AG04450 (cell line): ENCODE measurements around the gene NOL4L. TPM values are rescaled to one million over a fixed set of nuclear protein-coding genes. Genes with fewer than 3 reads are reported as not detected.
A peak's percentile ranks its signal among the peaks of the same experiment; 100 is the strongest.

ENCODE experiments used
- CTCF ChIA-PET: fragments of 300-600, 350-600 bp; formaldehyde crosslinking; extraction: SDS; loops from one replicate; lab custom pipeline; 2022; ENCODE audit warnings: antibody characterized with exemption, inconsistent platforms; lab: Charles Lee
- POLR2A ChIA-PET: fragments of 350-600 bp; formaldehyde crosslinking; extraction: SDS; loops from one replicate; lab custom pipeline; 2021; ENCODE audit warnings: antibody characterized with exemption, inconsistent platforms; lab: Yijun Ruan, JAX
- DNase-seq: peaks from one replicate; pipeline ENCODE4 v3.0.0-alpha.2; 2011; ENCODE audit warnings: low read depth, low spot score
- H3K27ac ChIP-seq: one replicate; pipeline ENCODE4 v1.5.1; 2012; ENCODE audit warnings: low read depth, low read length, control low read depth
- H3K27me3 ChIP-seq: one replicate; pipeline ENCODE4 v1.6.0; 2012; ENCODE audit warnings: low read length; ENCODE audit not compliant: control insufficient read depth, insufficient read depth
- H3K4me3 ChIP-seq: 2 replicates; pipeline ENCODE4 v1.5.1; 2011; ENCODE audit warnings: mild to moderate bottlenecking, low read depth, low read length, control low read depth
- H3K9me3 ChIP-seq: 2 replicates; pipeline ENCODE4 v1.5.1; 2012; ENCODE audit warnings: low read length; ENCODE audit not compliant: control insufficient read depth, insufficient read depth
- CTCF ChIP-seq: IDR thresholded peaks from 2 replicates; pipeline ENCODE4 v1.5.1; 2011; ENCODE audit warnings: low read depth, low read length, control low read depth, inconsistent platforms
- polyA minus RNA-seq: library from RNA; depleted of rRNA, polyadenylated mRNA; stranded (reverse); fragments of >200 nt; gene quantifications from 2 replicates; pipeline ENCODE4 v1.2.3, GENCODE V29; 2011; rRNA and poly(A)+ RNA removed
- polyA plus RNA-seq: library from polyadenylated mRNA; depleted of rRNA; stranded (reverse); fragments of >200 nt; gene quantifications from 2 replicates; pipeline ENCODE4 v1.2.3, GENCODE V29; 2011; rRNA removed

NOL4L gene
- 6.7 and 8.3 TPM in 2 replicates for polyA plus RNA-seq
- polyA minus RNA-seq, result 10.5 and 13.8 TPM in 2 replicates

- ChIA-PET POLR2A (interaction anchor here (0.6 kb wide), 2 partner anchors 27 to 126 kb away, joined by 4 to 5 read pairs; no protein-coding TSS in a partner anchor), CTCF (no interaction called here)
- TF ChIP-seq CTCF, result no peak
- Histone ChIP-seq H3K9me3 (no peaks in the 10 kb centered on the region; the same call in 1 of the 2 replicates), H3K27me3 (peaks cover 19% of the 10 kb centered on the region), H3K27ac (no peak within 1 kb of the TSS), H3K4me3 (peak within 1 kb of the TSS; percentile 64)
- DNase-seq, result no peak
These were observed at the start of gene NOL4L for GRCh38 chr20:32585011-32585585. Gene NOL4L, minus strand, starts transcription at chr20:32585333. Its CDS starts 443 bp downstream, at chr20:32584890.

- no peaks in the 10 kb centered on the region for H3K9me3 ChIP-seq
- no peak for DNase-seq
- ChIA-PET CTCF (no interaction called here), POLR2A (no interaction called here)
- no peak overlapping the region for H3K4me3 ChIP-seq
- H3K27ac ChIP-seq, result no peak overlapping the region
- no peak for TF ChIP-seq CTCF
- H3K27me3 ChIP-seq, result peaks cover 11% of the 10 kb centered on the region
These were observed 49.1 kb upstream of the NOL4L start for GRCh38 chr20:32634041-32634805.

GRCh38 chr20:32632461-32633354, 47.6 kb upstream of the NOL4L start:
- TF ChIP-seq CTCF, result no peak
- POLR2A ChIA-PET, result no interaction called here
- no peaks in the 10 kb centered on the region; the same call in 1 of the 2 replicates for H3K9me3 ChIP-seq
- H3K4me3 ChIP-seq, result no peak overlapping the region
- DNase-seq, result no peak
- CTCF ChIA-PET, result no interaction called here
- H3K27ac ChIP-seq, result no peak overlapping the region
- peaks cover 6% of the 10 kb centered on the region for H3K27me3 ChIP-seq

- Histone ChIP-seq H3K27me3 (peaks cover 6% of the 10 kb centered on the region), H3K27ac (no peak overlapping the region), H3K4me3 (no peak overlapping the region), H3K9me3 (no peaks in the 10 kb centered on the region; the same call in 1 of the 2 replicates)
- DNase-seq, result no peak
- TF ChIP-seq CTCF, result no peak
- ChIA-PET POLR2A (no interaction called here), CTCF (interaction anchor here (0.6 kb wide), 1 partner anchor 12 kb away, joined by 3 read pairs; no protein-coding TSS in a partner anchor)
These were observed 46.9 kb upstream of the NOL4L start for GRCh38 chr20:32631933-32632460.
